Subcutaneous abdominal adipose tissue (tissue), 5 donors: ENCODE measurements around the gene IFI27L2.

Experiments used
- H3K27ac ChIP-seq: one replicate; pipeline ENCODE4 v1.7.0; 2013; ENCODE audit warnings: low read depth, mild to moderate bottlenecking, inconsistent platforms, low read length, moderate library complexity
- H3K27me3 ChIP-seq, 5 donors: one replicate each; pipeline ENCODE4 v1.7.0; 2013; ENCODE audit warnings: low read length in 5 of 5, inconsistent platforms in 1 of 5; ENCODE audit not compliant: control insufficient read depth in 5 of 5, insufficient read depth in 4 of 5
- H3K36me3 ChIP-seq, 5 donors: one replicate each; pipeline ENCODE4 v1.7.0; 2013; ENCODE audit warnings: low read length in 5 of 5; ENCODE audit not compliant: control insufficient read depth in 5 of 5, insufficient read depth in 5 of 5
- H3K4me1 ChIP-seq, 5 donors: one replicate each; pipeline ENCODE4 v1.7.0; 2013; ENCODE audit warnings: low read length in 5 of 5, mild to moderate bottlenecking in 3 of 5, moderate library complexity in 1 of 5; ENCODE audit not compliant: control insufficient read depth in 5 of 5, insufficient read depth in 5 of 5
- H3K4me3 ChIP-seq, 5 donors: one replicate each; pipeline ENCODE4 v1.7.0; 2013; ENCODE audit warnings: low read length in 5 of 5, low read depth in 1 of 5
- H3K9ac ChIP-seq, 5 donors: one replicate each; pipeline ENCODE4 v1.7.0; 2013; ENCODE audit warnings: low read length in 5 of 5, mild to moderate bottlenecking in 4 of 5, moderate library complexity in 3 of 5
- H3K9me3 ChIP-seq, 5 donors: one replicate each; pipeline ENCODE4 v1.7.0; 2013; ENCODE audit warnings: low read length in 5 of 5; ENCODE audit not compliant: control insufficient read depth in 5 of 5
- donor health status: healthy.
- donor health status: healthy.
- donor health status: healthy.
- donor health status: healthy.
- donor health status: healthy.

IFI27L2 gene

DNA sequence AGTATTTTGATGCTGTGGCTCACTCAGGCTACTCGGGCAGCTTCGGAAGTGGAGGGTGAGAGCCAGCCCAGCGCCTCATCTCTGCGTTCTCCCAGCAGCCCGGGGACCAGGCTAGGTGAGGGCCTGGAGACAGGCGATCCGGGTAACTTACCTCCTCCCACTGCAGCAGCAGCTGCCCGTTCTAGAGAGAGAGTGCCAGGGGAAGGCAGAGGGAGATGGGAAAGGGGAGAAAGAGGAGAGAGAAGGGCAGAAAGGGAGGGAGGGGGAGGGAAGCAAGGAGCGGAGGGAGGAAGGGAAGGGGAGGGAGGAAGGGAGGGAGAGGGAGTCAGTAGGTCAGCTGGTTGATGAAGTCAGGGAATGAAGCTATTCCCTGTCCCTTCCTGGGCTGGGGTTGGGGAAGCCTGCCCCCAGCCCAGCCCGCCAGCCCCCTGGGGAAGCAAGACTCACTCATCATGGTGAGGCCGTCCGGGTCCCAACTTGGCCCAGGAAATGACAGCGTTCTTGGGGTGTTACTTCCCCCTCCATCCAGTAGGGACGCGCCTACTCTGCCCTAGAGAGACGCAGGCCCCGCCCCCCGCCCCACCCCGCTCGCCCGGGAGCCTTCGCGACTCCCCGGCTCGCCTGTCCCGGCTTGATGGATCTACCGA, at the start of gene IFI27L2:
TSS of gene IFI27L2 (minus strand) at position 494 of the 647 bp plus-strand sequence. CDS start at position 454, 40 bp downstream.
- Histone ChIP-seq H3K9ac (peak within 1 kb of the TSS in 4 of 5 donors; percentile 47 to 70 (median 66)), H3K27me3 (no peaks in the 10 kb centered on the region), H3K9me3 (no peaks in the 10 kb centered on the region), H3K4me3 (peak within 1 kb of the TSS; percentile 59 to 70 (median 64)), H3K4me1 (peaks cover 2 to 21% (median 16%) of the 10 kb centered on the region in 5 donors), H3K27ac (peak within 1 kb of the TSS; percentile 85), H3K36me3 (peaks cover 0 to 11% (median 3%) of the 10 kb centered on the region in 5 donors)

GRCh38 chr14:94177806-94178205, 48.4 kb upstream of the IFI27L2 start:
- Histone ChIP-seq H3K27me3 (peaks cover 0 to 31% (median 22%) of the 10 kb centered on the region in 5 donors), H3K4me1 (peaks cover 0 to 24% (median 18%) of the 10 kb centered on the region in 5 donors), H3K4me3 (no peak overlapping the region), H3K9me3 (no peaks in the 10 kb centered on the region), H3K9ac (no peak overlapping the region), H3K27ac (no peak overlapping the region), H3K36me3 (no peaks in the 10 kb centered on the region)

DNA sequence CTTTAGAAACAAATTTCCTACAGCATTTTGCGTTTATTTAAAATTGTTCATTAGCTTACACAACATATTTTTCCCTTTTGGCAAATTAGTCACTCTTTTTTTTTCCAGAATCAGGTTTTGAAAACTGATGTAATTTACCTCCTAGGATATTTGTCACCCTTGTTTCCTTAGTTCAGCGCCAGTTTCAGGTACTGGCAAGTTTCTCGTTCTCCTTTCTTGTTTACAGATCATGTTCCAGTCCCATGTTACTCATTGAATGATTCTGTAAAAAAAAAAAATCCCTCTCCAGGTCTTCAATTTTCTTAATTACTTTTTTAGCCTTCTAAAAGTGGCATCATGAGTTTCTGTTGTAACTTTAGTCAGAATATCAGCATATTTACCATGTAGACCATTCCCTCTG, 47.4 kb upstream of the IFI27L2 start:
- peaks cover 0 to 31% (median 22%) of the 10 kb centered on the region in 5 donors for H3K27me3 ChIP-seq
- H3K9me3 ChIP-seq: no peaks in the 10 kb centered on the region
- peaks cover 0 to 24% (median 18%) of the 10 kb centered on the region in 5 donors for H3K4me1 ChIP-seq
- no peak overlapping the region for H3K27ac ChIP-seq
- H3K36me3 ChIP-seq: no peaks in the 10 kb centered on the region
- no peak overlapping the region for H3K4me3 ChIP-seq
- H3K9ac ChIP-seq: no peak overlapping the region

- peaks cover 0 to 31% (median 22%) of the 10 kb centered on the region in 5 donors for H3K27me3 ChIP-seq
- no peak overlapping the region for H3K9ac ChIP-seq
- H3K4me3 ChIP-seq: no peak overlapping the region
- no peaks in the 10 kb centered on the region for H3K36me3 ChIP-seq
- no peak overlapping the region for H3K27ac ChIP-seq
- peaks cover 0 to 21% (median 15%) of the 10 kb centered on the region in 5 donors for H3K4me1 ChIP-seq
- H3K9me3 ChIP-seq: no peaks in the 10 kb centered on the region
Observed at GRCh38 chr14:94175747-94176146, 46.3 kb upstream of the IFI27L2 start.

- Histone ChIP-seq H3K9me3 (no peaks in the 10 kb centered on the region), H3K4me1 (peaks cover 0 to 20% (median 15%) of the 10 kb centered on the region in 5 donors), H3K9ac (no peak overlapping the region), H3K27me3 (peaks cover 0 to 31% (median 22%) of the 10 kb centered on the region in 5 donors), H3K36me3 (no peaks in the 10 kb centered on the region), H3K27ac (no peak overlapping the region), H3K4me3 (no peak overlapping the region)
Observed at GRCh38 chr14:94175011-94175745, 45.8 kb upstream of the IFI27L2 start.

GRCh38 chr14:94174604-94175010, 45.2 kb upstream of the IFI27L2 start:
- H3K27me3 ChIP-seq: peaks cover 0 to 29% (median 22%) of the 10 kb centered on the region in 5 donors
- H3K36me3 ChIP-seq: no peaks in the 10 kb centered on the region
- no peak overlapping the region for H3K9ac ChIP-seq
- H3K4me3 ChIP-seq: peak overlapping the region in 4 of 5 donors; percentile 54 to 69 (median 58)
- H3K27ac ChIP-seq: no peak overlapping the region
- H3K4me1 ChIP-seq: peaks cover 0 to 20% (median 15%) of the 10 kb centered on the region in 5 donors
- no peaks in the 10 kb centered on the region for H3K9me3 ChIP-seq

- Histone ChIP-seq H3K9me3 (no peaks in the 10 kb centered on the region), H3K27me3 (peaks cover 0 to 24% (median 19%) of the 10 kb centered on the region in 5 donors), H3K9ac (peak within 1 kb of the TSS in 3 of 5 donors; percentile 36 to 77 (median 44)), H3K27ac (no peak within 1 kb of the TSS), H3K36me3 (no peaks in the 10 kb centered on the region), H3K4me3 (peak within 1 kb of the TSS; percentile 29 to 69 (median 57)), H3K4me1 (peaks cover 0 to 20% (median 15%) of the 10 kb centered on the region in 5 donors)
Observed at GRCh38 chr14:94173885-94174603, 44.6 kb upstream of the IFI27L2 start, which contains the start of gene PPP4R4. PPP4R4 (plus strand) TSS chr14:94174322; CDS start chr14:94174466, 144 bp downstream.

GRCh38 chr14:94173471-94173884, 44.1 kb upstream of the IFI27L2 start:
- H3K9me3 ChIP-seq: peaks cover 0 to 3% (median 0%) of the 10 kb centered on the region in 5 donors
- H3K36me3 ChIP-seq: no peaks in the 10 kb centered on the region
- peak overlapping the region; percentile 29 to 69 (median 57) for H3K4me3 ChIP-seq
- peak overlapping the region in 3 of 5 donors; percentile 36 to 77 (median 44) for H3K9ac ChIP-seq
- H3K27me3 ChIP-seq: peaks cover 0 to 22% (median 17%) of the 10 kb centered on the region in 5 donors
- peaks cover 0 to 20% (median 15%) of the 10 kb centered on the region in 5 donors for H3K4me1 ChIP-seq
- H3K27ac ChIP-seq: no peak overlapping the region

DNA sequence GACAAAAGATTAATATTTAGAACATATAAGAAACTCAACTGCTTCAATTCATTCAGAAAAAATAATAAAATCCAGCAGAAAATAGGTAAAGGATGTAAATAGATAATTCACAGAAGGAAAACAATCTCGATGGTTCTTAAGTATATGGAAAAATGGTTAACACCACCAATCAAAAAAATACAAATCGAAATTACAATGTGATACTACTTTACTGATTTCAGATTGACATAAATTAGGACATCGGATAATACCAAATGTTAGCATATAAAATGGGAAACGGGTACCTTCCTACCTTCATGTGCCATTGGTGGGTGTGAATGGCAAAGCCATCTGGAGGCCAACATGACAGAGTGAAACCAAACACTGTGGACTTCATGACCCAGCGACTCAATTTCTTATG, 43.1 kb upstream of the IFI27L2 start:
- Histone ChIP-seq H3K27me3 (peaks cover 0 to 17% (median 14%) of the 10 kb centered on the region in 5 donors), H3K4me3 (no peak overlapping the region), H3K27ac (no peak overlapping the region), H3K4me1 (peaks cover 0 to 20% (median 15%) of the 10 kb centered on the region in 5 donors), H3K9me3 (peaks cover 0 to 3% (median 0%) of the 10 kb centered on the region in 5 donors), H3K9ac (no peak overlapping the region), H3K36me3 (no peaks in the 10 kb centered on the region)
